ENCODE results near the gene WNT5B. TPM values are rescaled to one million over a fixed set of nuclear protein-coding genes. Genes with fewer than 3 reads are reported as not detected.

The WNT5B gene
- polyA plus RNA-seq, 1 donor = 34.0 TPM

DNA sequence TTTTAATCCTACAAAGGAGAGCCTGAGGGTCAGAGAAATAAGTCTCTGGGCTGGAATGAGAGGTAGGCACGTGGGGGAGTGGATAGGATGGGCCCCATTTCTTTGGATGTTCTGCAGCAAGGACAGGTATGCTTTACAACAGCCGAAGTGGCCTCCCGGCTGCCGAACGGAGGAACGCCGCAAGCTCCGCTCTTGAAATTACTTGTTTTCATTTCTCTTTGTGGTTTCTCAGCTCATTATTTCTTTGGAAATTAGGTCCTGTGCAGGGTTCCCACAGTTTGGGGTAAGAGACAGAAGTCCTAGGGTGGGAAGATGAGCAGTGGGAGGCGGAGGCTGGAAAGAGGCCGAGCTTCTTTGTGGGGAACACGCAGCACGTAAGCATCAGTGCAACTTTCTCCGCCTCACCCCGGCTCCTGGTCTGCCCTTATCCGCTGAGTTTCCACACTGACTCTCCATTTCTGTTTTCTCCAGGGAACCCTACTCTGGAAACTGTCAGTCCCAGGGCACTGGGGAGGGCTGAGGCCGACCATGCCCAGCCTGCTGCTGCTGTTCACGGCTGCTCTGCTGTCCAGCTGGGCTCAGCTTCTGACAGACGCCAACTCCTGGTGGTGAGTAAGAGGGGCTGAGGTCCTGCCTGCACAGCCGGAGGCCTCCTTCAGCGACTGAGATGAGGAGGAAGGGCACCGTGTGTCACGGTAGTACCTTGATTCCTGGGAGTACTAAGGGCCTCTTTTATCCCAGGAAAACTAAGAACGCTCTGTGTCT, 2.0 kb downstream of the WNT5B start:
- DNase-seq = no peak

DNA sequence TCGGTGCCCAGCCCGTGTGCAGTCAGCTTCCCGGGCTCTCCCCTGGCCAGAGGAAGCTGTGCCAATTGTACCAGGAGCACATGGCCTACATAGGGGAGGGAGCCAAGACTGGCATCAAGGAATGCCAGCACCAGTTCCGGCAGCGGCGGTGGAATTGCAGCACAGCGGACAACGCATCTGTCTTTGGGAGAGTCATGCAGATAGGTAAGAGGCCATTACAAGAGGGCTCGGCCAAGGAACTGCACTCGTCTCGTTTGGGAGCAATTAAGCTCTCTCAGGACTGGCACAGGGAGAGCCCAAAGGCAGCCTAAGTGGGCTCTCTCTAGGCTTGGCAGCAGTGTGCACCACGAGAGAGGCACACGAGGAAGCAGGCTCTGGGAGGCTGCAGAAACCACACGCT, 3.7 kb downstream of the WNT5B start:
- no peak for DNase-seq

DNA sequence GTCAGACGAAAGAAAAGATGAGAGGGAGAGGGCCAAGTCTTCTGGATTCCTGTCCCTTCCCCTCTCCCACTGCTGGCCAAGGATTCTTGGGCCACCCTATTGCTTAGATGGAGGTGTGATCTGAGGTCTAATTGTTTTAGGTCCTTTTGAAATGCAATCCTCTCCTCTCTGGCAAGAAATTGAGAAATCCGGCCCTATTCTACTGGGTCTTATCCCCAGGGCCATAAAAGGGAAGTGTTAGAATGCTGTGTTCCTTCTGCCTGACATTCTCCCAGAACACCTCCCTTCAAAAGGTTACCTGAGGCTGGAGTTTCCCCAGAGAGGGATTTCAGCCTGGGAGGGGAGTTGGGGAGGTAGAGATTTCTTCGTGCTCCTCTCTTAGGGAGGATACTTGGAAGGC, 4.4 kb downstream of the WNT5B start:
- no peak for DNase-seq

DNA sequence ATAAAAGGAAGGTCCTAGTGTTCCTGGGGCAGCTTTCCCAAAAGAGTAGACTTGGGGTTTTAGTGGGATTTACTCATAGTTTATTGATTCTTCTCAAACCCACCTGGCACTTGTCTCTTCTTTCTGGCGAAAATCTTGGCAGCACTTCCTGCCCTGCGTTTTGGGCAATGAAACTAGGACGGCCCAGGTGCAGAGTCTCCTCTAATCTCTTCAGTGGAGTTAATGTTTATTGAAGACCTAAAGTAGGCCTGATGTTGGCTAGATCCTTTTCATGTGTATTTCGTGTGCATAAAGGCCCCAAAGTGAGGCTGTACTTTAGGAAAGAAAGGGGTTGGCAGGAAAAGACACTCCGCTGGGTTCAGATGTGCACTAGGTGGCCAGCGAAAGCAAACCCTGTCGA, 5.1 kb downstream of the WNT5B start:
- no peak for DNase-seq

DNA sequence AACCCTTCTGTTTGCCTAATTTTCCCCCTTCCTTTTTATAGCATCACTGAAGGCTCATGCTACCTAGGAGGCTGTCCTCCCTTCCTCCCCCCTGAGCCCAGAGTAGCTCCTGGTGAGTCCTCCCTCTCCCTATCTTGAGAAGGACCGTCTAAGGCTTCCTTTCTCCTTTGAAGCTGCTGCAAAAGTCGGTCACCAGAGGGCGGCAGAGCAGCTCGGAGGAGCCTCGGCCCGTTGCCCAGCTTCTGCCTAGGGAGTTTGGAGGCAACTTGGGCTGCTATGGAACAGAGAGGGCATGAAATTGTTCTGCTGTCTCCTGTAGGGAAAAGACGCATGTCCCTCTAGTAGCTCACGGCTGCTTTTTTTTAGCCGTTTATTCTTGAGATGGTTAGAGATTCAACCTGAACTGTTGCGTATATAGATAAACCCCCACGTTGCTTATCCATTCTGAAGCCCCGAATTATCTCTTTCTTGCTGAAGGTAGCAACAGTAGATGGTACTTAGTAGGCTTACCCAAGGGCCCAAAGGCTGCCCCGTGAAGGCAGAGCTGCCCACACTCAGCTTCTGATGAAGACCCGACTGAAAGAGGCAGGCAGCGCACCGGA, 5.7 kb downstream of the WNT5B start:
- peak; percentile 80 for DNase-seq

DNA sequence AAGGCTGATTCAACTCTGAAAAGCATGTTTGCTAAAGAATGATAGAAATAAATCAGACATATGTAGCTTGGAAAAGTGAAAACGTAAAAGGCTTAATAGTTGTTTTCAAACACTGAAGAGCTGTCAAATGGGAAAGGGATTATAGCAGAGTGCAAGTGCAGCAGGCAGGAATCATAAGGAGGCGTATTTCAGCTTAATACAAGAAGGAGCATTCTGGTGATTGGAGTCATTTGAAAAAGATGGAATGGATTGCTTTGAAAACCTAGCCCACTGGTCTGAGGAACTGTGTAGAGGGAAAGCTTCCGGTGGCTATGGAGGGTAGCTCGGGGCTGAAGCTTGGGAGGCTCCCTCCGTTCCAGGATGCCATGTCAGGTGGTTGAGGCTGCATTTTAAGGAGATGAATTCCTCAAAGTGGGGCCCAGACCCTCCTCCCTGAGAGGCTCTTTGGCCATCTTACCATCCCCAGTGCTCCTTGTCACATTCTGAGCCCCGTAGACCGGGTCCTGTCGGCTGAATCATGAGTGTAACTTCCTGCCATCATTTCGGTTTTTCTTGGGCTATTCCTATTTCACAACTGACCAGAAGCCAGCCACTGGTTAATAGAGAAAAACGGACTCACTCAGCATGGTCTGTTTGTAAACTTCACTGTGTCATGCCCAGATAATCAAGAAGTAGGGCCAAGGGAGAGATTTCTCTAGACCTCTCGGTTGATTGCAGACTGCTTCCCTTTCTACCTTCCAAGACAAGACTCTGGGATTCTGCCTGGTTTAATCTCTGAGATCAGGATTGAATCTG, 6.5 kb downstream of the WNT5B start:
- DNase-seq = no peak

DNA sequence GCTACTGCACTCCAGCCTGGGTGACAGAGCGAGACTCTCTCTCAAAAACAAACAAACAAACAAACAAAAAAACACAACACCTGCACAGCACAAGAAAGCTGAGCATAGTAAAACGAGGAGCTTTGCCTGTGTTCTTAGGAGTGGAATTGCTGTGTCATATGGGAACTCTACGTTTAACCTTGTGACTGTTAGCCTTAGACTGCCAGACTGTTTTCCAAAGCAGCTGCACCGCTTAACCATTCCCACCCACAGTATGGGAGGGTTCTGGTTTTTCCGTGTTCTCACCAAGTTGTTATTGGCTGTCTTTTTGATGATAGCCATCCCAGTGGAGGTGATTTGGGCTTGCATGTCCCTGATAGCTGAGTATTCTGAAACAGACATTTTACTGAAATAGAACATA, 9.2 kb downstream of the WNT5B start:
- no peak for DNase-seq

DNA sequence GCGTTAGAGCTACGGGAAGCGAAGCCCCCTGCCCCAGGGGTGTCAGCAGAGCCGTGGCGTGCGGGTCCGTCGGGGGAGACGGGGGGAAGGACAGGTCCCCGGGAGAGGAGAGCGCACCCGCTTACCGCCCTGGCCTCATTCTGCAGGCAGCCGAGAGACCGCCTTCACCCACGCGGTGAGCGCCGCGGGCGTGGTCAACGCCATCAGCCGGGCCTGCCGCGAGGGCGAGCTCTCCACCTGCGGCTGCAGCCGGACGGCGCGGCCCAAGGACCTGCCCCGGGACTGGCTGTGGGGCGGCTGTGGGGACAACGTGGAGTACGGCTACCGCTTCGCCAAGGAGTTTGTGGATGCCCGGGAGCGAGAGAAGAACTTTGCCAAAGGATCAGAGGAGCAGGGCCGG, 10.5 kb downstream of the WNT5B start:
- no peak for DNase-seq

DNA sequence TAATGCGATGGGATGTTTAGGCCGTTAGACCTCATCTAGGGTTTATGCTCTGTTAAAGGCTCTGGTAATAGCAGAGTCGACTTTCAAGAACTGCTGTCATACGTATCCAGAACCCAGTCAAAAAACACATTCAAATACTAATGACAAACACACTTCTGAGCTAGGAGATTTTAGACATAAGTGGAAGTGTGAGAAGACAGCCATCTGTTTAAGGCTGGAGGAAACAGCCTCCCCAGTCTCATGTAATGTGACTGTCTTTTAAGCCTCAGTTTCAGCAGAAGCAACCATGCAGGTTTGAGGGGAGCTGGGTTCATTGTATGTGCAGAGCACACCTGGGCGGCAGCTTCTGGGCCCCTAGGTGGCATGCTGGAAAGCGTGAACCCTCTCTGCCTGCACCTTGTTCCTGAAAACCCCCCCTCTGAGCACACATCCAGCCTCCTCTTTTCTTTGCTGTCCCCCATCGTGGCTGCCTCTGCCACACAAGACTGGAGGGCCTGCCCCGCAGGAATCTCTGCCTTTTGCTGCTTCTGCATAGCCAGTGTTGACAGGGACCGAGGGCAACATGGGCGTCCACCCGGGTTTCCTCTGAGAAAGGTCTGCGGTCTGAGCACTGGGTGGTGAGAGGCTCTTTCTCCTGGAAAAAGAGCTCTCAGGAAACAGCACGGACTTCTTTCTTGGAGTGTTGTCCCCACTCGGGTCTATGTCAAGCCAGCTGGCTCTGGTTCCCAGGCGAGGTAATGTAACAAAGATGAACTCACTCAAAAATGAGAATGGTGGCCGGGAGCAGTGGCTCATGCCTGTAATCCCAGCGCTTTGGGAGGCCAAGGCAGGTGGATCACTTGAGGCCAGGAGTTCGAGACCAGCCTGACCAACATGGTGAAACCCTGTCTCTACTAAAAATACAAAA, 11.6 kb downstream of the WNT5B start:
- no peak for DNase-seq

DNA sequence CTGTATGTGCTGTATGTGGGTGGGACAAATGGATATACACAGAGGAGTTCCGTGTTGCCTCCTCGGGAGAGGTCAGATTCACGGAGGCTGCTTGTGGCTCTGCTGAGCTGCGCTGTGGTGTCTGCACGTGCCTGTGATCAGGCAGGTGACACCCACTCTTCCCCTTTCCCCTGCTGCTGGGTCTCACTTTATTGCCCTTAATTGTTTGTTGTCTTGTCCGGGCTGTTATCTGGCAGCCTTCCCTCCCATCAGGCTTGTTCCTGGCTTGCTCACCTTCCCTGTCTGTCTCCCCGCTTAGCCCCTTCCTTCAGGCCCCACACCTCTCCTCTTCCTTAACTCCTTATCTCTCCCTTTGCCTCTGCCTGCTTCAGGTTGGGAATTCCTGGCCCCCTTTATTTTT, 13.5 kb downstream of the WNT5B start:
- DNase-seq = no peak

DNA sequence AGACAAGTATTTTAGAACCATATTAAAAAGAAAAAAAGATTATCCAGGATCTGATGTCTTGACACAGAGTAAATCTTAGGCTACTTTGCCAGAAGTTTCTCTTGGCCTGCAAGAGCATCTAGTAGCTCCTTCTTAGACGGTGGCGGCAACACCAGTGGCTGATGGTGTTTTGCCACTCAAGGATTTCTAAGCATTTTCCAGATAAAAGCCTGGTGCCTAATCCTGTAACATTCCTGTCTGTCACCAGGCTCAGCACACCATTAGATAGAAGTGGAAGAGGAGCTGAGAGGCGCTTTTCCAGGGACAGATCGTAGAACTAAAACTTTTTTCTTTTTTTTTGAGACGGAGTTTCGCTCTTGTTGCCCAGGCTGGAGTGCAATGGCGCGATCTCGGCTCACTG, 14.0 kb downstream of the WNT5B start:
- no peak for DNase-seq

DNA sequence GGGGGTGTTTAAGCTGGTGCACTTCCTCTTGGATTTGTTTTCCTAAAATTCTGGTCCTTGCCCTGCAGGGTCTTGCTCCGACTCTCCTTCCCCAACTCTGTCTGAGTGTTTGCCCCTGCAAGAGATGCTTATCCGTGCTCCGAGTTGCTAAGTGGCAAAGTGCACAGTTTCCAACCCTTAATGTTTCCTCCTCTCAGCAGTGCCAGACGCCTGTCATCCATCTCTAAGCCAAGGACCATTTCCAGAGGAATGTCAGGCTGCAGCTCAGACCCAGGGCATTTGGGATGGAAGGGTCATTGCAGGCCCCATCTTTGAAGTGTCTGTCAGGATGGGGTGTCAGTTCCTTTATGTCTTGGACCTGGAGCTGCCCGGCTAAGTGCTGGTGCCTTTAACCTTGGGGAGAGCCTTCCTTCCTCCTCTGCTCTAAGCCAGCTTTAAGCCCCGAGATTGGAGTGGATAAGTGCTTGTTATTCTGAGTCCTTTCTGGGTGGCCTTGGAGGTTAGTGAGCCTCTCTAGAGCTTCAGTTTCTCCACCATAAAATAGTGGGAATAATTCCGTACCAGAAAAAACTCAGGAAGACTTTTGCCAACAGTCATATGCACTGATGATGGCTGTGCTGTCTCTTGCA, 15.0 kb downstream of the WNT5B start:
- DNase-seq = no peak

DNA sequence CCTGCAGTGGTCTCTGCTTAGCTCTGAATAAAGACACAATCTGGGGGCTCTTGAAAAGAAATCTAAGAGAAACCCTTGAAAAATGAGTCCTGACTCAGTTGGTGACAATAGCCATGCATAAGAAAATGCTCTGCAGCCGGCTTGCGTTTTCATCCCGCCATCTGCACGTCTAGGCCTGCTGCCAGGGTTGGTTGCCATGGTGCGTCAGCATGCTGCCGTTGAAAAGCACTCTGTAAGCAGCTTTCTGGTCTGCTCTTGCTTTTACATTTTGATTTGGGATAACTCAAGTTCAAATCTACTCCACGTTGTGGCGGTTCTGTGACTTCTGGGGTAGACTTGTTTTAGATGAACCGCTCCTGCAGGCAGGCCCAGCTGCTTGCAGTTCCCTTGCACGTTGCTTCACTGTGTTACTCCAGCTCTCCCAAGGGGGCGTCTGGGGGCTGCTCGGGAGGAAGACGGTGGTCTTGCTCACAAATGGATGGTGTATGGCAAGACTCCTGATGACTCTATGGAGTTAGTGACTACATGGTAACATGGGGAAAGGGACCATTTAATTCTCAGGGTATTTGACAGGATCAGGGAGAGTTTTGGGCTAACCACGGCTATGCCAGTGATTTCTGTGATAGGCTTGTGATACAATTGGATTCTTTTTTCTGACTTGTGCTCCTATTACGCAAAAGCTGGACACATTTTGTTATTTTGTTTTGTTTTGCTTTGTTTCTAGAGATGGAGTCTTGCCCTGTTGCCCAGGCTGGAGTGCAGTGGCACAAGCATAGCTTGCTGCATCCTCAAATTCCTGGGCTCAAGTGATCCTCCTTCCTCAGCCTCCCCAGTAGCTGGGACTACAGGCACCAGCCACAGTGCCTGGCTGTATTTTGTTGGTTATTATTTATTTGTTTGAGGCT, 15.8 kb downstream of the WNT5B start:
- peak; percentile 88 for DNase-seq

DNA sequence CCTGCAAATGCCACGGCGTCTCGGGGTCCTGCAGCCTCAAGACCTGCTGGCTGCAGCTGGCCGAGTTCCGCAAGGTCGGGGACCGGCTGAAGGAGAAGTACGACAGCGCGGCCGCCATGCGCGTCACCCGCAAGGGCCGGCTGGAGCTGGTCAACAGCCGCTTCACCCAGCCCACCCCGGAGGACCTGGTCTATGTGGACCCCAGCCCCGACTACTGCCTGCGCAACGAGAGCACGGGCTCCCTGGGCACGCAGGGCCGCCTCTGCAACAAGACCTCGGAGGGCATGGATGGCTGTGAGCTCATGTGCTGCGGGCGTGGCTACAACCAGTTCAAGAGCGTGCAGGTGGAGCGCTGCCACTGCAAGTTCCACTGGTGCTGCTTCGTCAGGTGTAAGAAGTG, 16.8 kb downstream of the WNT5B start:
- DNase-seq = no peak

DNA sequence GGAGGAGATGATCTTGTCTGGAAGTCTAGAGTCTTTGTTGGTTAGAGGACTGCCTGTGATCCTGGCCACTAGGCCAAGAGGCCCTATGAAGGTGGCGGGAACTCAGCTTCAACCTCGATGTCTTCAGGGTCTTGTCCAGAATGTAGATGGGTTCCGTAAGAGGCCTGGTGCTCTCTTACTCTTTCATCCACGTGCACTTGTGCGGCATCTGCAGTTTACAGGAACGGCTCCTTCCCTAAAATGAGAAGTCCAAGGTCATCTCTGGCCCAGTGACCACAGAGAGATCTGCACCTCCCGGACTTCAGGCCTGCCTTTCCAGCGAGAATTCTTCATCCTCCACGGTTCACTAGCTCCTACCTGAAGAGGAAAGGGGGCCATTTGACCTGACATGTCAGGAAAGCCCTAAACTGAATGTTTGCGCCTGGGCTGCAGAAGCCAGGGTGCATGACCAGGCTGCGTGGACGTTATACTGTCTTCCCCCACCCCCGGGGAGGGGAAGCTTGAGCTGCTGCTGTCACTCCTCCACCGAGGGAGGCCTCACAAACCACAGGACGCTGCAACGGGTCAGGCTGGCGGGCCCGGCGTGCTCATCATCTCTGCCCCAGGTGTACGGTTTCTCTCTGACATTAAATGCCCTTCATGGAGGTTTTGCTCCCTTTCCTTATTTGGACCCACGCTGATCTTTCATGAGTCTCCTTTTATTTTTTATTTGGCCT, 17.7 kb downstream of the WNT5B start:
- no peak for DNase-seq

DNA sequence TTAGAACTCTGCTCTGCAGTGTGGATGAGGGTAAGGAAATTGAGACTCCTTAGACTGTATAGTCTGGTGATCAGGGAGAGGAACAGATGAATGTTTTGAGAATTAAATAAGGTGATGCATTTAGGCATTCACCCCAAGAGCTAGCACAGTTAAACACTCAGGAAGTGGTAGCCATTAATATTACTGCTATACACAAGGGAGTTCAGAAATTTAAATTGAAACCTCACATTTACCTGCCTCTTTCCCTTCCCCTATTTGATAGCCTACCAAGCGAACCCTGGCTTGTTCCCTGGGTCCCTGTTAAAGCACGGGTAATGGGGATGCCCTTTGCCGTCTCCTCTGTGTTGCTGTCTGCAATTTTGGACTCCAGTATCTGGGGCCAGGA, 18.2 kb downstream of the WNT5B start:
- no peak for DNase-seq

DNA sequence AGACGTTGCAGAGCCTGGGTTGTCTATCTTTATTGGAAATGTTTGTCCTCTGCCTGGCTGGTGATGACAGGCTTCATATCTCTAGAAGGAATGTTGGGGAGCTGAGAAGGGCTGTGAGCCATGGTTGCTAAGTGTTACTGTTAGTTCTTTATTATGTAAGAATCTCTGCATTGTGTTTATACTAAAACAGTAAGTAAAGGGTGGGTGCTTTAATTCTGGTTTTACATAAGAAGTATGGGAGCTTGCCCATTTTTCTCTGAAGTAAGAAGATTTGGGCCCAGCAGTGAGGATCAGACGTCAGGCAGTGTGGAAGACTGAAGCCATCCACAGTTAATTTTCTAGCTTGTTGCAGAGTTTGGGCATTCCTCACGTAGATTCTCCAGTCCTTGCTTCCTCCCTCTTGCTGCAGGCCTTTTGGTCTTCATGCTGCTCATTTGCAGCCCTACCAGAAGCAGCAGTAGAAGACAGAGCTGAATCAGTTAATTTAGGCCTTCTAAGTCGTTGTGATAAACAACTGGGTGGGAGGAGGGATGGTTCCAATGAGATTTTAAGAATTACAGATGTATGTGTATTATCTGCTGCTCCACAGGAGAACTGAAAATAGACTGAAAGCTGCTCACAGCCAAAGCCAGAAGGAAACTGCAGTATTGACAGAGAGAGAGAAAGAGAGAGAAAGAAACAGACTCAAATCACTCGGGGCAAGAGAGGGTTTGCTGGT, 21.4 kb downstream of the WNT5B start:
- no peak for DNase-seq

DNA sequence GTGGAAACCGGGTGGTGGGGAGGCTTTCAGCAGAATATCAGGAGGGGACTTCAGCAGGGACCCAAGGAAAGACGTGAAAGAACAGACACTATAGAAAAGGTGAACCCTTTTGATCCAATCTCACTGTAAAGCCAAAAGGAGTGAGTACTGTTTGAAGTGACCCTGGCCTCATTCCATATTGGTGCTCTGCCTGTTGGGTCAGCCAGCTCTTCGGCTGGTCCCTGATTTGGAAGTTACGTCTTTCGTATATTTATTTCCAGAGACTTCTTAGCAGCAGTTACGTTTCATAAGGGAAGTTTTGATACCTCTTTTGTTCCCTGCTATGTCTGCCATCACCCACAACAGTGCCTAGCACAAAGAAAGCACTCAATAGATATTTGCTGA, 21.9 kb downstream of the WNT5B start:
- no peak for DNase-seq

DNA sequence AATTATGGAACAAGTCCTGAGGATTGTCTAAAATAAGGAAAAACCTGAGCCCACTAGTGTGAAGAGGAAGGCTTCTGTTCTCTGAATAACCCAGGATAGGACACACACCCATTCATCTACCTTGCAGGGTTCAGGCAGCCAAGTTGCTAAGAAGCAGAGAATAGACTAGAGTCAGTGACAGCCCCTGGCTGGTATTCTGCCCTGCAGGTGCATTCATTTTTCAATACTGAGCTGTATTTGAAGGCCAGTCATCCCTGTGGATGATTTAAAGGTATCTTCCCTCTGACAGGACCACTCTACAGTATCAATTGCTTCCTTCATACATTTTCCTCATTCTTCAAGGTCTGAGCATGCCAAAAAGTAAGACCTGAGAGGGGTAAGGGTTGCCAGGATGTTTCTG, 22.9 kb downstream of the WNT5B start:
- no peak for DNase-seq
